DLD1 (cell line): ENCODE data around the gene CAMTA1.

Experiments used
- in situ Hi-C: cut with HindIII; loops from 2 replicates; pipeline ENCODE4 v1.10.0; 2017; ENCODE audit warnings: low sequenced_read_pairs

The CAMTA1 gene

DNA sequence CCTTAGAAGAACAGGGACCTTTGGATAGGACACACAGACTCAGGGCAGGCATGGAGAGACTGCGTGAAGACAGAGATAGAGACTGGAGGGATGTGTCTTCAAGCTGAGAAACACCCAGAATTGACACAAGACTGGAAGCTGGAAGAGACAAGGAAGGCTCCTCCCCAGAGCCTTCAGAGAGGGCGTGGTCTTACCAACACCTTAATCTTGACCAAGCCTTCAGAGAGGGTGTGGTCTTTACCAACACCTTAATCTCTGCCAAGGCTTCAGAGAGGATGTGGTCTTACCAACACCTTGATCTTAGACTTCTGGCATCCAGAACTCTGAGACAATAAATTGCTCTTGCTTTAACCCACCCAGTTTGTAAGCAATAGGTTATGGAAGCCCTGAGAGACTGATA, 504.4 kb downstream of the CAMTA1 start:
- in situ Hi-C loops = no loop called here

DNA sequence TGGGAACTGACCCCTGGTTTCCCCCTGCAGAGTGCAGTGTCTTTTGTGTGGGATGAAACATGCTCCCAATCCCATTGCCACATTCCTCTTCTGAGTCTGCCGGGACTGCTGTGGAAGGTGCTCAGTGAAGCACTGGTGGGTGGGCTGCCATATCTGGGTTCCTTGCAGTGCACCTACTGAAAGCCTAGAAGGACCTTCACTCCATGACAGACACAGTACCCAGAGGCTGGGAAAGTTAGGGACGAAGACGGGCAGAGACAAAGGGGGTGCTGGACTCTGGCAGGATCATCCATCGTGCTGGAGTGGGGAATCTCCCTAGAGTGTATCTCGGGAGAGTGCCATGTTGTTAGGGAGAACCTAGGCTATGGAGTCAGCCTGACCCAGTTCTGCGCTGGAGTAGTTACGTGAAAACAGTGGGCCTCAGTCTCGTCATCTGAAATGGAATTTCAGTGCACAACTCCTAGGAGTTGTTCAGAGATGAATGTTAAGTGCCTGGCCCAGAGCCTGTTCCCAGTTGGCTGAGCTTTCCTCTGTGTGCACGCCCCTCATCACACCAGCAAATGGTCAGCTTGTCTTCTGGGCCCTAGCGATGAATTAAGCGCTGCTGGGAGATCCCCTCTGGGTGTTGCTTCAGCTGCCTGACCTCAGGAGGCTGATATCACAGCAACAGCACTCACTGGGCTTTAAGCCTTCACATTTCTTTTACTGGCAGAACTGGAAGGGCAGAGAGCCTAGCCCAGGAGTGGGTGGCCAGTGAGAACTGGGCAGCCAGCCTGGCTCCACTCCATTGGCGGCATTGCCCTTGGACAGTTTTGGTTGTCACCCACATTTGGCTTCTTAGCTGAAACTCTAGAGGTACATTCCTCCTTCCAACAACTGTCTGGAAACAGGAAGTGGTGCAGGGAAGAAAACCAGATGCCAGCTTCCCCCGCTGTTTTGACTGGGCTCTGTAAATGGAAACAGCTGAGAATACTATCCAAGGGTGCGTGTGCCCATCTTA, 506.0 kb downstream of the CAMTA1 start:
- in situ Hi-C loops = no loop called here

DNA sequence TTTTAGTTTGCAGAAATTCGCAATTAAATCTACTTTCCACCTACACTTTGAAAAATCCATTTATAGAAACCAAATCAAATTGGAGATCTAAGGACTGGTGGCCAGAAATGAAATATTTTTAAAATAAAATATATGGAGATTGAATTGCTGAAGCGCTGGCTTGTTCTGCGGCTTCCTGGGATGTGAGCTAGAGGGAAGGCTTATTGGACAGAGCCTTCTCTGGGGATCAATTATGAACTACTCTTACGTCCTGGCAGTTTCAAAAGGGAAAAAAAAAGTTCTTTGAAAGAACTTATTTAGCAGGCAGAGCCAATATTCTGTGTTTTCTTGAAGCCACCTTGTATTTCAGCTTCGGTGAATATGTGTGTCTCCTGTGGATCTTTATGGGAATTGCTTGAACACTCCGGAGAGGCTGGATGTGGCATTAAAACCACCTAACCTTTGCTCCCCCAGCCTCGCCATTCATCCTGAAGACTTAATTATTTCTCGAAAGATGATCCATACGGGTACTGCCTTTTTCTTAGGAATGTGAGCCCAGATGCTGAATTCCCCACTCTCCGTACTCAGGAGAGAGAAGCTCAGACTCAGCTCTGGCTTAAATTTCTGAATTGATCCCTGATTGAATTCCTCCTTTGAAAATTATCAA, 506.9 kb downstream of the CAMTA1 start:
- in situ Hi-C loops = no loop called here

DNA sequence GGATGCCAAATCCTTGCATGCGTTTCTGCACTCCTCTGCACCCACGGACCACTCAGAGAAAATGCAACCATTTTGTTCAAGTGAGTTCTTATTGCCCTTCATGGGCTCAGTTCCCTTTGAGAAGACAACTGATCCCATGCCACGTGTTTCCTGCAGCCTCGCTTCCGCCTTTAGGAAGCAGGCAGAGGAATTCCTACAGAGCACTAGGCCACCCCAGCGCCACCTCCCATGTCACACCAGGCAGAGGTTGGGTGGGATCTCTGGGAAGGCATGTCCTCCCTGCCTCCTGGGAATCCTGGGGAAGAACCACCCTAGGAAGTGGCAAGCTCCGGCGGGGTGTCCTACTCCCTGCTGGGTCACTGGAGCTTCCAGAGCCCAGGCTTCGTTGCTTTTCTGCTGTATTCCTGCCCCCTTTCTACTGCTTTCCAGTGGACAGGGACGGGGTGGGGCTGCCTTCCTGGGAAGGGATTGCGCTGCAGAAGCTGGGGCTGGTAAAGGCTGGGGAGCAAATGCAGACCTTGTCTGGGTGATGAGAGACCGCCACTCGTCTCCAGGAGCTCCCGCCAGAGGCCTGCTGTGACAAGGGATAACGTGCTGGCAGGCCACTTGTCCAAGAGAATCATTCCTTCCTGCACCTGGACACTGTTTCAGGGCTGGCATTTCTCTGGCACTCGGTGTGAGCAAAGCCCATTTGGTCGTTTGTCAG, 507.6 kb downstream of the CAMTA1 start:
- in situ Hi-C loops = no loop called here

DNA sequence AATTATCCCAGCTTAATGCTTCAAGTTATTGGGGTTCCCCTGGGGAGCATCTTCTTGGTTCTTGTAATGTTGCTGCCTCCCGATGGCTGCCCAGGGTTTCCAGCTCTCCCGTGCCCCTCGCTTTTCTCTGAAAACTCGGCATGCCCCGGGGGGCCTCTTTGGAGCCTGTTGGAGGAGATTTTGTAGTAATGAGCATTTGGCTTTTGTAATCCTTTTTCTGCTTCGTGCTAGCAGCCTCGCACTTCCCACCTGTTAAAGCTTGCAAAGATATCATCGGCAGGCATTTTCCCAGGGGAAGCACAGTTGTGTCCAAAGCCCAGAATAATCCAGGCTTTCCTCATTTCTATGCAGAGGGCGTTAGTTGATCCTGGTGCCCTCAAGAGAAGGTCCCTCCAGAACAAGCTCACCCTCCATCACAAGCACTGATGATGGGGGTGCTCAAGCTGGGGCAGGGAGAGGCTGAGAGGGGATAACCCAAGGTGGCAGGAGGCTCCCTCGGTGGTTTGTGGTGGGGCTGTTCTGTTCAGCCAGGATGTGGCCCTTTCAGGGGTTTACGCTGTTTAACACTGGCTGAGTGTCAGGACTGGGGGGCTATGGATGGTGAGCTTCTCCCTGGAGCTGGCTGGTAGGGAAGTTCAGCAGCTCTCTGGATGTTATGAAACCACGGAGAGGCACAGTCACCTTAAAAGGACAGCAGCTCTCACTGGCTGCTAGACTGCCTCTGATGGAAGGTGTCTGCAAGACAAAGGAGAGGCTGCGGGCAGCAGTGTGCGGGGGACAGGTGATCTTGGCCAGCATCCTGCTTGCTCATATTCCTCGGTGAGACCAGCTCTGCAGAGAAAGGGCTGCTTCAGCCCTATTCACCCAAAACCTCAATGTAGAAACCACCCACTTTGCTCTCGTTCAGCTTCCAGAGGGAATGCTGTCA, 508.7 kb downstream of the CAMTA1 start:
- in situ Hi-C loops = no loop called here

DNA sequence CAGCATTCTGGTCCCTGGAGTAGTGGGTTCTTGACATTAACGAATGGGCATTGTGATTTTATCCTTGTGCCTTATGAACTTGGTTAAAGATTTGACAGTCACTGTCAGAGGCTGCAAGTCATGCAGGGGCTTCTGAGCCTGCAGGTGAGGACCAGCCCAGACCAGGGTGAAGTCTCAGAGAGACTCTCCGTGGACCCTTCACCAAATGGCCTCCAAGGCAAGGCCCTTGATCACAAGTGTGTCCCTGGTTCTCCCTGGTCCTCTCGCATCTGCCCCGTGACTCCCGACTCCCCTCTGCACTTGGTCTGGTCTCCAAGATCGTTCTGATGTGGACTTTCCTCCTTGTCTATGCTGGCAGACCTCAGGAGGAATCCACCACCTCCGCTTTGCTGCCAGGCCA, 509.4 kb downstream of the CAMTA1 start:
- in situ Hi-C loops = no loop called here

DNA sequence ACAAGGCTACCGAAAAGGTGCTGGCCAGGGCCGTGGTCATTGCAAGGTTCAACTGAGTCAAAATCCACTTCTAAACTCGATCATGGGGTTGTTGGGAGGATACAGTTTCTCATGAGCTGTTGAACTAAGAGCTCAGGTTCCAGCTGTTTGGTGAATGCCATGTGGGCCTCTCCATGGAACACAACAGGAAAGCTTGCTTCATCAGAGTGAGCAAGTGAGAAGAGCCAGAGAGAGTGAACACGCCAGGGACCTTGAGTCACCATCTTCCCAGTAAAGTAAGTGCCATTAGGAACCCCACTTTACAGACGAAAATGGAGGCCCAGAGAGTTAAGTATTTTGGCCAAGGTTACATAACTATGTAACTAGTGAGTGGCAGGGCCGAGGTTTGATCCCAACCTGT, 510.7 kb downstream of the CAMTA1 start:
- in situ Hi-C loops = no loop called here

DNA sequence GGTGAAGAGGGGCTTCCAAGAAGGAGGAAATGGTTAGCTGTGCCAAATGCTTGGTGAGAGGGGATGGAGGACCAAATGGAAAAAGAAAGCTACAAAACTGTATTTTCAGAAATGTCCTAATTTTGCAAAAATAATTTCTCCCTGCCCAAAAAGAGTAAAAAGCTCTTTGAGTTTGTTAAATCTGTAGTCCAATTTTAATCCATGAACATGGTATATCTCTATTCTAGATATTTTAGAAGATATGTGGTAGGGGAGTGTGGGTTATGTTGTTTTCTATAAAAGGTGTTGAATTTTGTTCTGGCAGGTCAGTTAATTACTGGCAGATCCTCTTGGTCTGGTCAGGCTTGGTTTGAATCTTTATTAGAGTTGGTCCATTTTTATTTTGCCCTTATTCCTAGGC, 511.7 kb downstream of the CAMTA1 start:
- in situ Hi-C loops = no loop called here

DNA sequence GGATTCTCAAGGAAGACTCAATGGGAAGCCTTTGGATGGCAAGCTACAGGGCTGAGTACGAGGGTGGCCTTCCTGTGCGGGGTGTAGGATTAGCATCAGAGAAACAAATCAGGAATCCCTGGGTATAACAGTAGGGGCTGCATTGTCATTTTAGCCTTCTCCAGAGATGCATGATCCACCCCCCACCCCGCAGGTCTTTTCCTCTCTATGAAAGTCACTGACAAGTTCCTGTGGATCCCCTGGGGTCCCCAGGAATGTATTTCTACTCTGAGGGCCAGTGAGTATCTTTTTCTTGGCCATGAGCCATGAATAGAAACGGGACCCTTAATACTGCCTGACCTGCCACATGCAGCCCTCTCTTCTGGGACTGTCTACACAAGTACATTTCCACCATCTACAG, 512.9 kb downstream of the CAMTA1 start:
- in situ Hi-C loops = no loop called here

DNA sequence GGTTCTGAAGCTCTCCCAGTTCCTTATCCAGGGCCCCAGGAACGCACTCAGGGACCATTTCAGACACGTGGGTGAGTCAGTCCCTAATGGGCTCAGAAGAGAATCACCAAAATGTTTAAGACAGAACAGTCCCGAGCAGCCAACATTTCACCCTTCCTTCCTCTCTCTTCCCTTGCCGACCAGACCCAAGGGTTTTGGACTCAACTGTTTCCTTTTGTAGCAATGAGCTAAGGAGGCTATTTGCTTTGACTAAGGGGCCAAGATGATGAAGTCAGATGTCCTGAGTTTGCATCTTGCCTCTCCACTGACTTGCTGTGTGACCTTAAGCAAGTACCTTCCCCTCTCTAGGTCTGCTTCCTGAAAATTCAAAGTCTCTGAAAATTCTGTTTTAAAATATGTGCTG, 513.5 kb downstream of the CAMTA1 start:
- in situ Hi-C loops = no loop called here

DNA sequence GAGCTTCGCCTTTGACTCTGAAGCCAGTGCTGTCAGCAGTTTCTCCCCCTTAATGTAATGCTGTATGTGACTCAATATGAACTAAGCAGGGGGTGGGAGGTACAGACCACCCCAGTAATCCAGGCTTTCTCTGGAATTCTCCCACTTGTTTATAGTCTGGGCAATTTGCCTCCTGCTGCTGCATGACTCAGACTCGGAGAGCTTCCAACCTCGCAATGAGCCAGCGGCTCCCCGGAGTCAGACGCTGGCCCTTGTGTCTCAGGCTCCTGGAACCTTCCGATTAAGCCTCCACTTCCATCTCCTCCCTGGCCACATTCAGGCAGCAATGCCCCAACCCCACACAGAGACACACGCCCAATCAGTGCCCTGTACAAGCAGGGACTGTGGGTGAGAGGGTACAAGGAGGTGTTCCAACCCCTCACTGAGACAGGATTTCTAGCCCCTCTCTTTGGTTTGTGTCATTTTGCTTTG, 514.1 kb downstream of the CAMTA1 start:
- in situ Hi-C loops = no loop called here

DNA sequence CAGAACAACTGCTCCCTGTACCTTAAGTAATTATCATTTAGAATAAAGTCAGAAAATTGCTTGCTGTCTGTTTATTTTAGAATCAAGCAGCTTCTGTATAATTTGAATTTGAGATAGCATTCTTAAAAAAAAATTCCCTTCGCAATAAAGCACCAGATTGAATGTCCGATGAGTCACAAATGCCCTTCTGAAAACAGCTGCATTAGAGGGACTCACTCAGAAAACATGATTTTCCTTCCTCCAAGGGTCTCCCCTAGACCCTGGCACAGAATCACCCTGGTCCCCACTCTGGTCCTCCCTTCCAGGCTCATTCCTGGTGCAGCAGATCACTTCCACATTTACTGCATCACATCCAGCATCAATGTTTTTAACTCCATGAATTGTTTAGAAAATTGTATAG, 514.7 kb downstream of the CAMTA1 start:
- in situ Hi-C loops = no loop called here

DNA sequence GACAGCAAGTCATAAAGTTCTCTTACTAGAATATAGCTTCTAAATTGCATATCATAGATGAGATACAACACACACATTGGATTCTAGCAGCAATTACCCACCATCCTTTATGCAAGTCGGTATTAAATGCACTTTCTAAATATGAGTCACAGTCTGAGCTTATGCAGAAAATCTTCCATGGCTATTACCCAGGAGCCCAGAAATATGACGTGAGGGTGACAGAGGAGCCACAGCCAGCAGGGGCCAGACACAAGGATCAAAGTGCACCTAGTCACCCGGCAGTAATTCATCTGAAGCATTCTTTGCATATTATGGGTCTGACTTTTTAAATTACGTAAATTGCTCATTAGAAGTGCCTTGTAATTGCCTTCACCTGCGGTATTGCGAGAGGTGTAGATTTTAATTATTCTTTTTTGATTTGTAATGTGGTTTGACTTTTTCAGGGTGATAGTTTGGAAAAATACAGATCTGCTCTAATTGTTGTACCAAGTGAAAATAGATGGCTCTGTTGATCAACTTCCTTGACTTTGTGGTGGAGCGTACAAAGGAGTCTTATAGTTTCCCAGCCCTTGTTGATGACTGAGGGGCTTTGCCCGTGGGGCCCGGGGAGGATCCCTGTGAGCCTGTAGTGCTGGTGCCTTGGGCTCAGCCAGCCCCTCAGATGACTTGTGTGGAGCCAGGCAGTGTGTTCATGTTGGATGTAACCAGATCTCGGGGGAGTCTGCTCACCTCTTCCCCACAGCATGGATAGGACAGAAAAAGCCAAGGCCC, 515.8 kb downstream of the CAMTA1 start:
- in situ Hi-C loops = no loop called here

DNA sequence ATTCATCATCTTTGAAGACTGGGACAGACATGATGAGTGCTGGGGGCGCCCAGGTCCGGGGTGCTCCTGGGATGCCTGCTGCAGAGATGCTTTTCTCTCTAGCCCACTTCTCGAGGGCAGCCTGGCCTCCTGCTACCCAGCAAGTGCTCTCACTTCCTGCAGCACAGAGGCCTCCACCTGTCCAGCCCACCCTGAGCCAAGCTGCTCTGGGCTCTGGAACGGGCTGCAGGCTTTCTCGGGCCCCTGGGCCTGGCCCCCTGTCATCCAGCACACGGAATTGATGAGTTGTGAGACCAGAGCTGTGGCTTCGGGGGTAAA, 516.4 kb downstream of the CAMTA1 start:
- in situ Hi-C loops = no loop called here

DNA sequence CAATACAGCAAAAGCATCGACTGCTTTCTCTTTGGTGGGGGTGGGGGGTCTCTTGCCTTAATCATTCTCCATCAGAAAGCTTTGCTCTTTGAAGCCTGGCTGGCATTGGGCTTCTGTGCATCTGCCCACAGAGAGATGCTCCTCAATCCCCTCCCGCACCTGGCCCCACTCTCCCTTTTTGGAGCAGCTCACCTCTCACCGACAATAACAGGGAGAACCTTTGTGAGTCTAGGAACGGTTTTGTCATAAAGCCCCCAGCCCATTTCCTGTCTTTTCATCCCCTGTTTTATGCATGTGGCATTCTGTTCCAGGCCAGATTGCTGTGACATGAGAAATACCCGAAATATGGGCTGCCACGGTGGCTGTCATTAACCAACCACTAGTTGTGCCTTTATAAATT, 516.9 kb downstream of the CAMTA1 start:
- in situ Hi-C loops = no loop called here

DNA sequence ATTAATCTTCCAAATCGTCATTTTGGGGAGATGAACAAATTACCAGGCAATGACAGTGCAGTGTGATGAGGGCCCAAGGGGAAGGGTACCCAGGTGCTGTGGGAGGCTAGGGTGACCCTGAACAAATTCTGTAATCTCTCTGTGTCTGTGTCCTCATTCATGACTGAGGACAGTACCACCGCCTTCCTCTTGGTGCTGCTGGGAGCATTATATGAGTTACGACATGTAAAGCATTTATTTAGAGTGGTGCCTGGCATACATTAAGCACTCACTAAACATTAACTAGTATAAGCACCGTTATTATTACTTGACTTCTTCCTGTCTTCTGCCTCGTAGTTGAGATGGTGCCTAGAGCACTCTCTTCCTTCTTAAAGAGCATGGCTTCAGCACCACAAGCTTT, 517.6 kb downstream of the CAMTA1 start:
- in situ Hi-C loops = no loop called here

DNA sequence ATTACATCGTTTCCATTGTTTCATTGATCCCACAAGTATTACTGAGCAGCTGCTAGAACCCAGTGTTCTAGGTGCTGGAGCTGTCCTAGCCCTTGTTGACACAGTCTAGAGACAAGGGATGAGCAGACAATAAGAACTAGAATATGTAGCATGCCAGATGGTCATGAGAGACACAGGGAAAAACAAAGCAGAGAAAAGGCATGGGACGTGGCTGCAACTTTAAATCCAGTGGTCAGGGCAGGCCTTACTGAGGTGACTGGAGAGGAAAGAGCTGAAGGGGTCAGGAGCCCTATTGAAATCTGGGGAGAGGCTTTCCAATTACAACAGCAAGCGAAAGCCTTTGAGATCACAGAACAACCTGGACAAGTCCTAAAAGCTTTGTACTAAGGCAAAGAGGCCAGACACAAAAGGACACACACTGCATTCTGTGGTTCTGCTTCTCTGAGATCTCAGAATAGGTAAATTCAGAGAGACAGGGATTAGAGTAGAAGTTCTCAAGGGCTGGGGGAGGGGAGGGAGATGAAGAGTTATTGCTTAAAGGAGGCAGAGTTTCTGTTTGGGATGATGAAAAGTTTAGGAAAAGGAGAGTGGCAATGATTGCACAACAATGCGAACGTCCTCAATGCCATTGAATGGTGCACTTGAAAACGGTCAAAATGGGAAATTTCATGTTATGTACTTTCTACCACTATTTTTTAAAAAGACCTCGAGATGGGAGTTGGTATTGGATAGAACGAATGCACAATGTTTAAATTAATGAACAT, 518.5 kb downstream of the CAMTA1 start:
- in situ Hi-C loops = no loop called here

DNA sequence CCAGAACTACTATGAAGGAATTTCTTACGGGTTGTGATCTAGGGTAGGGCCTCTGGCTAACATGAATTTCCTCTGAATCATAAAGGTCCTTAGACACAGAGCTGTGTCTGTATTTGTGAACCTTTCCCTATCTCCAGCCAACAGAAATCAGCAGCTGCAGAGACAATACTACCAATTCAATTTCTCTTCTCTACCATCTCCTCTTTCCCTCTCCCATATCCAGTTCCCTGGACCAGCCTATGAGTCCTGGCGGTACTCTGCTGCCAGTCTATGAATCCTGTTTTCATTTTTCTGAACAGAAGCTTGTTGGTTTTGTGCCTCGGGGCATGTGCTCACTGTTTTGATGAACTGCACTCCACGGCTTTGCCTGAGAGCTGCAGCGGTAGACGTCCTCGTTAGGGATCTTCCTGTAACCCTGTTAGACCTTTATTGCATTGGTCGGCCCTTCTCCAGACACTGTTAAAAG, 527.9 kb downstream of the CAMTA1 start:
- in situ Hi-C loops = no loop called here

DNA sequence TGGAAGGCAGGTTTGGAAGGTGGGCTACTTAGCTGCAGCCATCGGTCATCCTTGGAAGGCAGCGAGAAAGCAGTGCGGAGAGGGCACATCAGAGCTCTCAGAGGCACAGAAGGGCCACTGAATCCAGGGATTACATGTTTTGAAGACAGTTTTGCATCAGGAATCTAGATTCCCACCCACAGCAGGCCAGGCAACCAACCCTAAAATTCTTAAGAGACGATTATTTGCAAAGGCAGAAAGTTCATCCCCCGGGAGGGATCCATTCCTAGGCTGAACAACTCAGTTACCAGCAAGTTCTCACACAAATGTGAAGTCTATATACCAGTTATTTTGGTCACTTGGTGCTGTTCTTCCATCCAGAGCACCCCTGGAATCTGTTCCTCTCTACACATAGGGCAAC, 528.6 kb downstream of the CAMTA1 start:
- in situ Hi-C loops = no loop called here
